DLD1 (cell line): ENCODE data around the gene JAM3.
"Not testable (repeated sequence)": the region's sequence is repeated elsewhere in the genome, so short reads cannot be mapped to it uniquely, and the experiment has no call there.

Source experiments
- in situ Hi-C: cut with HindIII; loops from 2 replicates; pipeline ENCODE4 v1.10.0; 2017; ENCODE audit warnings: low sequenced_read_pairs

The JAM3 gene

DNA sequence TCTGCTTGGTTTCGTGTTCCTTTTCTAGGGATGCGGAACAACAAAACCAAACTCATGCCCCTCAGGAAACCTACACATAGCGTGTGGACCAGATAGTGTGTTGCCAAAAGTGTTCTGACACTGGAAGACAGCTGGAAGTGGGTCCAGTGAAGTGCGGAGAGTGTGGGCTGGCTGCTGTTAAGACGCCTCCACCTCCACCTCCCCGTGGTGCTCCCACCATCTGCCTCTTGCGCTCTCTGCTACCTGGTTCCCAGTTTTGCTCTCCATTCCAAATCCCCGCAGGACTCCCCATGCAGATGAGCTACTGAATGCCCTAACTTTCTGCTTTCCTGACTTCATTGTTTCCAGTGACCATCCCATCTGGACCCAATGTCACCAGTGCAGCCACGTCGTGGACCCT is 103.1 kb downstream of the JAM3 start:
- in situ Hi-C loops, result no loop called here

GRCh38 chr11:134173296-134173695 is 104.4 kb downstream of the JAM3 start:
- in situ Hi-C loops, result no loop called here

DNA sequence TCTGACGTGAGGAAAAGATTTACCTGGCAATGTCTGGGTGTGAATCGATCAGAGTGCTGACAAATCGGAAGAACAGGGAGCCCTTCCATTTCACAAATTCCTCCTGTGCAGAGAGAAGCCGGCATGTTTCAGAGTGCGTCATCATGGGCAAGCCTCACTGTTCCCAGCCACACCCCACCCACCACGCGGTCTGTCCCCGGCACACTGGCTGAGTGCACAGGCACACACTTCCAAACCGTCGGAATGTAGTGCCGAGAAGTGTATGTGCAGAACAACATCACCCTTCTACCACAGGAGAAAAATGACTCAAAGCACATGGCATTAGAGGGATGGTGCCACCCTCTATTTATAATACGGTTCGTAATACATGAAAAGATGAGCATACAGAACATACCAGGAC is 107.4 kb downstream of the JAM3 start:
- in situ Hi-C loops, result no loop called here

DNA sequence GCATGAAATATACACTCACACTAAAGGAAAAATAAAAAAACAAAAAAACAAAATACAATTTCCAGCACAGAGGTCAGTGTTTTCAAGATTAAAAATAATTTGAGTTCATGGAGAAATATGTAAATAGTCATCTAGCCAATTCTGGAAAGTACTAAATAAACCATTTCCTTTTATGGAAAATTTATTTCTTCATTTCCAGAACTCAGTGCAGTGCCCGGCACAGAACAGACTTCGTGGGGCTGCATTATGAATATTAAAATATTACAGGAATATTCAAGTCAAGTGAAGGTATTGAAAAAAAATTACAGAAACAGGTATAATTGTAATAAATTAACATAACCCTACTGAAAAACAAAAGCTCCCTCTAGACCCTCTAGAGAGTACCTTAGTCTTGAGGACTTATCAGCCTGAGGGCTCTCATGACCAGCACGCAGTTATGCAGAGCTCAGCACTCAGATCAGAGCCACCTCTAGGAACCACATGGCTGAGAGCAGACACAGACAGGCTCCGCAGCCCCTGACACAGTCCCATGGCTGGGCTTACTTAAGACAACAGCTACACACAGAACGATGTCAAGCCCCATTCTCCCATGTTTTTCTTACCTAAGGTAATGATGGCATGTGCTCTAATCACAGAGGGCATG is 109.3 kb downstream of the JAM3 start:
- in situ Hi-C loops, result no loop called here

DNA sequence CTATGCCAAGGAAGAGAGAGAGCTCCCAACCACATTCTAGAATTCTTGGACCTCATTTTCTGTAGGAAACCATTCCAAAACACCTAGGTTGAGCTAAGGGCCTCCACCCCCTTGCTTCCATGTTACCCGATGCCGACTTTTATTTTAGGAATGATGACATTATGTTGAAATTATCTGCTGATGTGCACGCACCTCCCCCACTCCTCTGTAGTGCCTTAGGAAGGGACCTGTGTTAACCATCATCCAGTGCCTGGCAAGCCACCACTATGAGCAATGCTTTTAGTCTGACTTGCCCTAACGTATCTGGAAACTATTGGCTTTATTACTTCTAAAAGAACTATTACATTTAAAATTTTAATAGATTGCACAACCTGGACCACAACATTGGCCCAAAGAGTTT is 112.8 kb downstream of the JAM3 start:
- in situ Hi-C loops, result no loop called here

- in situ Hi-C loops, result not testable (repeated sequence)
Measured at GRCh38 chr11:134188092-134188491, 119.2 kb downstream of the JAM3 start.

GRCh38 chr11:134196756-134197155 is 127.9 kb downstream of the JAM3 start:
- in situ Hi-C loops, result no loop called here

- in situ Hi-C loops, result no loop called here
Measured at GRCh38 chr11:134199531-134199930, 130.7 kb downstream of the JAM3 start.

- in situ Hi-C loops, result no loop called here
Measured at GRCh38 chr11:134200688-134201087, 131.8 kb downstream of the JAM3 start.
